SK-N-SH treated with all-trans-retinoic acid at 6 μM for 48 hours (cell line): ENCODE measurements around the gene RC3H1.

Source experiments
- ARNTL ChIP-seq: fragments of 450-650 bp; formaldehyde crosslinking; IDR thresholded peaks from 2 replicates; pipeline ENCODE4 v1.5.0; 2020; ENCODE audit warnings: low read depth, mild to moderate bottlenecking, moderate library complexity, borderline replicate concordance
- ESRRG ChIP-seq: fragments of 250-450 bp; sonication (Bioruptor Pico); IDR thresholded peaks from 2 replicates; pipeline ENCODE4 v1.6.1; 2021; ENCODE audit warnings: mild to moderate bottlenecking
- GLIS3 ChIP-seq: fragments of 250-450 bp; sonication (Bioruptor Pico); IDR thresholded peaks from 2 replicates; pipeline ENCODE4 v1.5.0; 2020; ENCODE audit warnings: mild to moderate bottlenecking, moderate library complexity
- ISL1 ChIP-seq: fragments of 250-450 bp; sonication (Bioruptor Pico); IDR thresholded peaks from 2 replicates; pipeline ENCODE4 v2.1.2; 2022; ENCODE audit warnings: mild to moderate bottlenecking, moderate library complexity
- RARB ChIP-seq: fragments of 250-450 bp; sonication (Bioruptor Pico); IDR thresholded peaks from 2 replicates; pipeline ENCODE4 v1.8.0; 2021; ENCODE audit warnings: mild to moderate bottlenecking, moderate library complexity
- SNAI2 ChIP-seq: fragments of 250-450 bp; sonication (Bioruptor Pico); IDR thresholded peaks from 2 replicates; pipeline ENCODE4 v1.5.0; 2020; ENCODE audit warnings: mild to moderate bottlenecking, moderate library complexity
- TCF4 ChIP-seq: fragments of 250-450 bp; sonication (Bioruptor Pico); IDR thresholded peaks from 2 replicates; pipeline ENCODE4 v1.8.0; 2021; ENCODE audit warnings: mild to moderate bottlenecking, moderate library complexity, borderline replicate concordance
- TOX ChIP-seq: fragments of 250-450 bp; sonication (Bioruptor Pico); IDR thresholded peaks from 2 replicates; pipeline ENCODE4 v1.8.0; 2021; ENCODE audit warnings: mild to moderate bottlenecking, moderate library complexity, borderline replicate concordance
- ZNF565 ChIP-seq: fragments of 450-650 bp; formaldehyde crosslinking; conservative IDR thresholded peaks from 2 replicates; pipeline ENCODE4 v1.5.0; 2020; ENCODE audit warnings: low read depth, mild to moderate bottlenecking, moderate library complexity
- ZNF8 ChIP-seq: fragments of 450-650 bp; formaldehyde crosslinking; IDR thresholded peaks from 2 replicates; pipeline ENCODE4 v1.5.0; 2020; ENCODE audit warnings: mild to moderate bottlenecking, moderate library complexity
- TF ChIP-seq, protein P1 (sequence below): fragments of 250-450 bp; sonication (Bioruptor Pico); IDR thresholded peaks from 2 replicates; pipeline ENCODE4 v1.8.0; 2020; ENCODE audit warnings: mild to moderate bottlenecking, moderate library complexity, borderline replicate concordance
- TF ChIP-seq, protein P2 (sequence below): fragments of 250-450 bp; sonication (Bioruptor Pico); IDR thresholded peaks from 2 replicates; pipeline ENCODE4 v1.5.1; 2021; ENCODE audit warnings: mild to moderate bottlenecking, moderate library complexity
- TF ChIP-seq, protein P3 (sequence below): fragments of 250-450 bp; sonication (Bioruptor Pico); IDR thresholded peaks from 2 replicates; pipeline ENCODE4 v1.5.1; 2020; ENCODE audit warnings: low read depth, mild to moderate bottlenecking, moderate library complexity
- TF ChIP-seq, protein P4 (sequence below): fragments of 250-450 bp; sonication (Bioruptor Pico); IDR thresholded peaks from 2 replicates; pipeline ENCODE4 v1.5.0; 2020; ENCODE audit warnings: mild to moderate bottlenecking, moderate library complexity

DNA sequence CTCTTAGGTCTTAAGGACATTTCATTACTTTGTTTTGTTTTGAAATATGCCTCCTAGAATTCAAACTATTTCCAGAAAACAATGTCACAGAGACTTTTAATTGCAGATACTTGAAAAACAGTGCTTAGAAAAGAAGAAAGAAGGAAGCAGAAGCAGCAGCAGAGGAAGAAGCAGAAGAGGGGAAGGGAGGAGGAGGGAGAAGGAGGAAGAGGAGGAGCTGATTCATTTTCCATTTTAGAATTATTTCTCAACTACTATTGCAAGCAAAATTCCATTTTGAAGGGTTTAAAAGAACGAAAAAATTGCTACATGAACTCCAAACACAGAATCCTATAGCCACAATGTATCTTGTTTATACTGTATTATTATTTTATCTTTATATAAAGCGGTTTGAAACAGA lies 13.9 kb downstream of the RC3H1 start:
- TF ChIP-seq ESRRG (CRISPR knock-in tag) = no peak
- TF ChIP-seq ZNF565 (CRISPR knock-in tag) = no peak
- TF ChIP-seq, protein P1, sequence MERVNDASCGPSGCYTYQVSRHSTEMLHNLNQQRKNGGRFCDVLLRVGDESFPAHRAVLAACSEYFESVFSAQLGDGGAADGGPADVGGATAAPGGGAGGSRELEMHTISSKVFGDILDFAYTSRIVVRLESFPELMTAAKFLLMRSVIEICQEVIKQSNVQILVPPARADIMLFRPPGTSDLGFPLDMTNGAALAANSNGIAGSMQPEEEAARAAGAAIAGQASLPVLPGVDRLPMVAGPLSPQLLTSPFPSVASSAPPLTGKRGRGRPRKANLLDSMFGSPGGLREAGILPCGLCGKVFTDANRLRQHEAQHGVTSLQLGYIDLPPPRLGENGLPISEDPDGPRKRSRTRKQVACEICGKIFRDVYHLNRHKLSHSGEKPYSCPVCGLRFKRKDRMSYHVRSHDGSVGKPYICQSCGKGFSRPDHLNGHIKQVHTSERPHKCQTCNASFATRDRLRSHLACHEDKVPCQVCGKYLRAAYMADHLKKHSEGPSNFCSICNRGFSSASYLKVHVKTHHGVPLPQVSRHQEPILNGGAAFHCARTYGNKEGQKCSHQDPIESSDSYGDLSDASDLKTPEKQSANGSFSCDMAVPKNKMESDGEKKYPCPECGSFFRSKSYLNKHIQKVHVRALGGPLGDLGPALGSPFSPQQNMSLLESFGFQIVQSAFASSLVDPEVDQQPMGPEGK (CRISPR knock-in tag) = no peak
- no peak for TF ChIP-seq SNAI2
- TF ChIP-seq, protein P2, sequence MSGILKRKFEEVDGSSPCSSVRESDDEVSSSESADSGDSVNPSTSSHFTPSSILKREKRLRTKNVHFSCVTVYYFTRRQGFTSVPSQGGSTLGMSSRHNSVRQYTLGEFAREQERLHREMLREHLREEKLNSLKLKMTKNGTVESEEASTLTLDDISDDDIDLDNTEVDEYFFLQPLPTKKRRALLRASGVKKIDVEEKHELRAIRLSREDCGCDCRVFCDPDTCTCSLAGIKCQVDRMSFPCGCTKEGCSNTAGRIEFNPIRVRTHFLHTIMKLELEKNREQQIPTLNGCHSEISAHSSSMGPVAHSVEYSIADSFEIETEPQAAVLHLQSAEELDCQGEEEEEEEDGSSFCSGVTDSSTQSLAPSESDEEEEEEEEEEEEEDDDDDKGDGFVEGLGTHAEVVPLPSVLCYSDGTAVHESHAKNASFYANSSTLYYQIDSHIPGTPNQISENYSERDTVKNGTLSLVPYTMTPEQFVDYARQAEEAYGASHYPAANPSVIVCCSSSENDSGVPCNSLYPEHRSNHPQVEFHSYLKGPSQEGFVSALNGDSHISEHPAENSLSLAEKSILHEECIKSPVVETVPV (CRISPR knock-in tag) = no peak
- TF ChIP-seq, protein P3, sequence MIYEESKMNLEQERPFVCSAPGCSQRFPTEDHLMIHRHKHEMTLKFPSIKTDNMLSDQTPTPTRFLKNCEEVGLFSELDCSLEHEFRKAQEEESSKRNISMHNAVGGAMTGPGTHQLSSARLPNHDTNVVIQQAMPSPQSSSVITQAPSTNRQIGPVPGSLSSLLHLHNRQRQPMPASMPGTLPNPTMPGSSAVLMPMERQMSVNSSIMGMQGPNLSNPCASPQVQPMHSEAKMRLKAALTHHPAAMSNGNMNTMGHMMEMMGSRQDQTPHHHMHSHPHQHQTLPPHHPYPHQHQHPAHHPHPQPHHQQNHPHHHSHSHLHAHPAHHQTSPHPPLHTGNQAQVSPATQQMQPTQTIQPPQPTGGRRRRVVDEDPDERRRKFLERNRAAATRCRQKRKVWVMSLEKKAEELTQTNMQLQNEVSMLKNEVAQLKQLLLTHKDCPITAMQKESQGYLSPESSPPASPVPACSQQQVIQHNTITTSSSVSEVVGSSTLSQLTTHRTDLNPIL (CRISPR knock-in tag) = no peak
- TF ChIP-seq GLIS3 (CRISPR knock-in tag) = no peak
- TF ChIP-seq ZNF8 = no peak
- TF ChIP-seq RARB (CRISPR knock-in tag) = no peak
- TF ChIP-seq TOX (CRISPR knock-in tag) = no peak
- TF ChIP-seq, protein P4, sequence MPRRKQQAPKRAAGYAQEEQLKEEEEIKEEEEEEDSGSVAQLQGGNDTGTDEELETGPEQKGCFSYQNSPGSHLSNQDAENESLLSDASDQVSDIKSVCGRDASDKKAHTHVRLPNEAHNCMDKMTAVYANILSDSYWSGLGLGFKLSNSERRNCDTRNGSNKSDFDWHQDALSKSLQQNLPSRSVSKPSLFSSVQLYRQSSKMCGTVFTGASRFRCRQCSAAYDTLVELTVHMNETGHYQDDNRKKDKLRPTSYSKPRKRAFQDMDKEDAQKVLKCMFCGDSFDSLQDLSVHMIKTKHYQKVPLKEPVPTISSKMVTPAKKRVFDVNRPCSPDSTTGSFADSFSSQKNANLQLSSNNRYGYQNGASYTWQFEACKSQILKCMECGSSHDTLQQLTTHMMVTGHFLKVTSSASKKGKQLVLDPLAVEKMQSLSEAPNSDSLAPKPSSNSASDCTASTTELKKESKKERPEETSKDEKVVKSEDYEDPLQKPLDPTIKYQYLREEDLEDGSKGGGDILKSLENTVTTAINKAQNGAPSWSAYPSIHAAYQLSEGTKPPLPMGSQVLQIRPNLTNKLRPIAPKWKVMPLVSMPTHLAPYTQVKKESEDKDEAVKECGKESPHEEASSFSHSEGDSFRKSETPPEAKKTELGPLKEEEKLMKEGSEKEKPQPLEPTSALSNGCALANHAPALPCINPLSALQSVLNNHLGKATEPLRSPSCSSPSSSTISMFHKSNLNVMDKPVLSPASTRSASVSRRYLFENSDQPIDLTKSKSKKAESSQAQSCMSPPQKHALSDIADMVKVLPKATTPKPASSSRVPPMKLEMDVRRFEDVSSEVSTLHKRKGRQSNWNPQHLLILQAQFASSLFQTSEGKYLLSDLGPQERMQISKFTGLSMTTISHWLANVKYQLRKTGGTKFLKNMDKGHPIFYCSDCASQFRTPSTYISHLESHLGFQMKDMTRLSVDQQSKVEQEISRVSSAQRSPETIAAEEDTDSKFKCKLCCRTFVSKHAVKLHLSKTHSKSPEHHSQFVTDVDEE (CRISPR knock-in tag) = no peak
- no peak for TF ChIP-seq ARNTL
- TF ChIP-seq TCF4 (CRISPR knock-in tag) = no peak
- TF ChIP-seq ISL1 = no peak
